Measurements from ENCODE around the gene PHGDH. TPM values are rescaled to one million over a fixed set of nuclear protein-coding genes. Genes with fewer than 3 reads are reported as not detected.

Gene PHGDH
- polyA plus RNA-seq, 2 donors: 24.3 to 68.7 TPM

DNA sequence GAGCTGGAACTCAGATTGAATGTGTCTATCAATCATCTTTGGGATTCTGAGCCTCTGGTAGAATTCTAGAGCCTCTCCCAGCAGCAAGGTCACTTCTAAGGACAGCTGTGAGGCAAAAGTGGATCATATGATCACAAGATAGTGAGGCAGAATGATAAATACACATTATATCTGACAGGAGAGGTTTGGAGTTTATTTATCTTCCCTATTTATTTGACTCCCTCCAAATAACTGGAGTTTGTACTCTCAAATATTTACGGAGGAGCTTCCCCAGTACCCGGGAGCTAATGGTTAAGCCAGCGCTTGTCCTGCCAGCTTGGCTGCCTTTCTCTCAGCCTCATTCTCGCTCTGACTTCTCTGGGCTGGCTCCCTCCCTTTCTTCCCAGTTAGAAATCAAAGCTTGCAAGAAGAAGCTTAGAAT lies 54.6 kb downstream of the PHGDH start:
- Histone ChIP-seq H3K4me3 (ENCODE audit: low read depth in 1 of 2, low read length in 2 of 2) (no peak overlapping the region), H3K27me3 (ENCODE audit: control insufficient read depth in 1 of 2, insufficient read depth in 2 of 2, low read length in 2 of 2) (no peaks in the 10 kb centered on the region), H3K4me1 (ENCODE audit: control insufficient read depth in 2 of 2, insufficient read depth in 2 of 2, low read length in 1 of 2) (peaks cover 0 to 4% of the 10 kb centered on the region in 2 donors), H3K36me3 (ENCODE audit: control insufficient read depth in 2 of 2, insufficient read depth in 2 of 2, low read length in 1 of 2) (no peaks in the 10 kb centered on the region), H3K27ac (ENCODE audit: low read depth in 2 of 2, low read length in 1 of 2) (peak overlapping the region in 1 of 2 donors; percentile 7), H3K9me3 (ENCODE audit: control insufficient read depth in 2 of 2, insufficient read depth in 1 of 2, low read depth in 1 of 2, low read length in 1 of 2) (no peaks in the 10 kb centered on the region)
- WGBS, 2 donors: 27 to 28% methylated on average over 4 of the region's 4 CpGs

DNA sequence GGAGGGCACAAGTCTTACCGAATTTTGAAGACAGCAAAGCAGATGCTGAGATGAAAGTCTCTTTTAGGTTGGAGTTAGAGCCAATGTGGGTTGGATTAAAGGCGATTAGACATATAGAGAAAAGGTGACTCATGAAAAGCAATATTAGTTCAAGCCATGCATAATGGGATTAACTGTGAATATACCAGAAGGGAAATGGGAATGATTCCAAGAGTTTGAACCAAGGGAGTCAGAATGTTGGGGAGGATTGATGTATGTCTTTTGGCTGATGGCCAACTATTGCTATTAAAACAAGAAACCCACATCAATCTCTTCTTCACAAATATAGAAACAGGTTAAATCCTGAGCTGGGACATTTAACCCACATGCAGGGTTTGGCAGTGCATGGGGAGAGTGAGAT lies 55.8 kb downstream of the PHGDH start:
- Histone ChIP-seq H3K36me3 (ENCODE audit: control insufficient read depth in 2 of 2, insufficient read depth in 2 of 2, low read length in 1 of 2) (no peaks in the 10 kb centered on the region), H3K27ac (ENCODE audit: low read depth in 2 of 2, low read length in 1 of 2) (no peak overlapping the region), H3K27me3 (ENCODE audit: control insufficient read depth in 1 of 2, insufficient read depth in 2 of 2, low read length in 2 of 2) (no peaks in the 10 kb centered on the region), H3K4me3 (ENCODE audit: low read depth in 1 of 2, low read length in 2 of 2) (no peak overlapping the region), H3K4me1 (ENCODE audit: control insufficient read depth in 2 of 2, insufficient read depth in 2 of 2, low read length in 1 of 2) (peaks cover 0 to 4% of the 10 kb centered on the region in 2 donors), H3K9me3 (ENCODE audit: control insufficient read depth in 2 of 2, insufficient read depth in 1 of 2, low read depth in 1 of 2, low read length in 1 of 2) (no peaks in the 10 kb centered on the region)
- WGBS, 2 donors: 28 to 41% methylated on average over 2 of the region's 2 CpGs

DNA sequence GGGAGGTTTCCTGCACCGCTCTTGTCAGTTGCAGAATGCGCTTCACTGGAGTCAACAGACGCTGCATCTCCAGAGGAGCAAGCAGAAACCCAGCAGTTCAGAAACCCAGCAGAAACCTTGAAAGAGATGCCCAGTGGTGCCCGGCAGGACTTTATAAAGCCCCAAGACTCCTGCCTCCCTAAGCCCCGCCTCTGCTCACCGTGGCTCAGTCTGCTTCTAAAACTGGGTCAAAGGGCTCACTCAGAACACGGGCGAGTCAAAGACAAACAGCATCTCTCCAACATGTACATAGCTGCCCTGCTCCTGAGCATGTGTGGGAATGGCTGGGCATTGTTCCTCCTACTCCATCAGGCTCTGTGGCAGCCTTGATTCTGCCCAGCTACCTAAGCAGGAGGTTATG lies 57.0 kb downstream of the PHGDH start, which contains the start of gene HMGCS2:
TSS of gene HMGCS2 (minus strand) at position 128 of the 400 bp plus-strand sequence. CDS start at position 67, 61 bp downstream.
- no peaks in the 10 kb centered on the region for H3K9me3 ChIP-seq (ENCODE audit: control insufficient read depth in 2 of 2, insufficient read depth in 1 of 2, low read depth in 1 of 2, low read length in 1 of 2)
- H3K4me3 ChIP-seq (ENCODE audit: low read depth in 1 of 2, low read length in 2 of 2): no peak within 1 kb of the TSS
- H3K27ac ChIP-seq (ENCODE audit: low read depth in 2 of 2, low read length in 1 of 2): peak within 1 kb of the TSS in 1 of 2 donors; percentile 11
- H3K4me1 ChIP-seq (ENCODE audit: control insufficient read depth in 2 of 2, insufficient read depth in 2 of 2, low read length in 1 of 2): peaks cover 0 to 4% of the 10 kb centered on the region in 2 donors
- no peaks in the 10 kb centered on the region for H3K36me3 ChIP-seq (ENCODE audit: control insufficient read depth in 2 of 2, insufficient read depth in 2 of 2, low read length in 1 of 2)
- 49 to 51% methylated on average over 8 of the region's 8 CpGs for WGBS, 2 donors
- H3K27me3 ChIP-seq (ENCODE audit: control insufficient read depth in 1 of 2, insufficient read depth in 2 of 2, low read length in 2 of 2): no peaks in the 10 kb centered on the region

DNA sequence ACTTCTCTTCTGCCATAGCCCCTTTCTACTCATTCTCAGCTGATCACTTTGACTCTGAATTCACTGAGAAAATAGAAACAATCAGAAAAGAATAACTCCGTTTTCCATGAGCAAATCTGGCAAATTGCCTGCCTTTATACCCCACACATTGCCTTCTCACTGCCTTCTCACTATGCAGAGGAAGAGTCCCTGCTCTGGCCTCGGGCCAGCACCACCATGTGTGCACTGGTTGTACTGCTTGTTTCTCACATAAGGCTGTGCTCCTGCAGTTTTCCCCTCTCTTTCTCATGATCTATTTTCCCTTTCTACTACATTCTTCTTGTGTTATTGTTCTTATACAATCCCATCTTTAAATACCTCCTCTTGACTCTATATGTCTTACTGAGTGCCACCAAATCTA lies 59.3 kb downstream of the PHGDH start:
- H3K4me3 ChIP-seq (ENCODE audit: low read depth in 1 of 2, low read length in 2 of 2): no peak overlapping the region

DNA sequence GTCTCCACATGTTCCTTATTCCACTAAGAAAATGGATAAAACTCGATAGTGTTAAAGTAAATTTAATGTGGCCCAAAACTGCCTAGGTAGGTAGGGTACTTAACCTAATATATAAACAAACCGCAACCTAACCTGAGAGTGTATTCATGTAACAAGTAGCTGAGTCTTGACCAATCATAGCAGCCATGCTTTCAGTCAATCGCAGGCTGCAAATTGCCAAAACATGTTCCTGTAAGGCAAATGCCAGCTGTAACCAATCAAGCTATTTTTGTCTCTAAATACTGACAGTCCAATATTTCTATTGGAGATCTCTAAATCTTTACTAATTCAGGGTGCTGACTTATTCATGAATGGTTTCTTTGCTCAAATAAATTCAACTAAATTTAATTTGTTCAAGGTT lies 60.0 kb downstream of the PHGDH start:
- Histone ChIP-seq H3K4me3 (ENCODE audit: low read depth in 1 of 2, low read length in 2 of 2) (no peak overlapping the region), H3K27ac (ENCODE audit: low read depth in 2 of 2, low read length in 1 of 2) (no peak overlapping the region), H3K9me3 (ENCODE audit: control insufficient read depth in 2 of 2, insufficient read depth in 1 of 2, low read depth in 1 of 2, low read length in 1 of 2) (no peaks in the 10 kb centered on the region), H3K27me3 (ENCODE audit: control insufficient read depth in 1 of 2, insufficient read depth in 2 of 2, low read length in 2 of 2) (no peaks in the 10 kb centered on the region), H3K4me1 (ENCODE audit: control insufficient read depth in 2 of 2, insufficient read depth in 2 of 2, low read length in 1 of 2) (peaks cover 0 to 4% of the 10 kb centered on the region in 2 donors), H3K36me3 (ENCODE audit: control insufficient read depth in 2 of 2, insufficient read depth in 2 of 2, low read length in 1 of 2) (no peaks in the 10 kb centered on the region)
- 58 to 72% methylated on average over 3 of the region's 3 CpGs for WGBS, 2 donors

More for the DNA sequence above, 59.3 kb downstream of the PHGDH start:
- 27 to 39% methylated on average over 2 of the region's 2 CpGs for WGBS, 2 donors
- peaks cover 0 to 4% of the 10 kb centered on the region in 2 donors for H3K4me1 ChIP-seq (ENCODE audit: control insufficient read depth in 2 of 2, insufficient read depth in 2 of 2, low read length in 1 of 2)
- H3K27ac ChIP-seq (ENCODE audit: low read depth in 2 of 2, low read length in 1 of 2): no peak overlapping the region
- H3K27me3 ChIP-seq (ENCODE audit: control insufficient read depth in 1 of 2, insufficient read depth in 2 of 2, low read length in 2 of 2): no peaks in the 10 kb centered on the region
- no peaks in the 10 kb centered on the region for H3K36me3 ChIP-seq (ENCODE audit: control insufficient read depth in 2 of 2, insufficient read depth in 2 of 2, low read length in 1 of 2)
- no peaks in the 10 kb centered on the region for H3K9me3 ChIP-seq (ENCODE audit: control insufficient read depth in 2 of 2, insufficient read depth in 1 of 2, low read depth in 1 of 2, low read length in 1 of 2)

DNA sequence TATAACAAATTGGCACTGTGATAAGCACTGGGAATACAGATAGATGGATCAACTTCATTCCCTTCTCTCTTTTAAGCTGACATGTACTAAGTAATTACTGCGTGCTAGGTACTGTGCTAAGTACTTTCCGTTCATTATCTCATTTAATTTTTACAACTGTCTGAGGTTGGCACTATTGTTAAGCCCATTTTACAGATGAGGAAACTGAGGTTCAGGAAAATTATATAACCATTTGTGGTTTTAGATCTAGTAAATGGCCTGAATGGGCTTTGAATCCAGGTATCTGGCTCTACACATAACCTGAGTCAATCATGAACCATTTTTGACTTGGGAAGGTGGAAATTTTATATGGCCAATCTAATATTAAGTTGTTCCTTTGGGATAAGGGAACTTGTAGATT lies 60.6 kb downstream of the PHGDH start:
- Histone ChIP-seq H3K4me3 (ENCODE audit: low read depth in 1 of 2, low read length in 2 of 2) (no peak overlapping the region), H3K9me3 (ENCODE audit: control insufficient read depth in 2 of 2, insufficient read depth in 1 of 2, low read depth in 1 of 2, low read length in 1 of 2) (no peaks in the 10 kb centered on the region), H3K27ac (ENCODE audit: low read depth in 2 of 2, low read length in 1 of 2) (no peak overlapping the region), H3K36me3 (ENCODE audit: control insufficient read depth in 2 of 2, insufficient read depth in 2 of 2, low read length in 1 of 2) (no peaks in the 10 kb centered on the region), H3K27me3 (ENCODE audit: control insufficient read depth in 1 of 2, insufficient read depth in 2 of 2, low read length in 2 of 2) (no peaks in the 10 kb centered on the region), H3K4me1 (ENCODE audit: control insufficient read depth in 2 of 2, insufficient read depth in 2 of 2, low read length in 1 of 2) (no peaks in the 10 kb centered on the region)
- 92 to 93% methylated on average over 2 of the region's 2 CpGs for WGBS, 2 donors

DNA sequence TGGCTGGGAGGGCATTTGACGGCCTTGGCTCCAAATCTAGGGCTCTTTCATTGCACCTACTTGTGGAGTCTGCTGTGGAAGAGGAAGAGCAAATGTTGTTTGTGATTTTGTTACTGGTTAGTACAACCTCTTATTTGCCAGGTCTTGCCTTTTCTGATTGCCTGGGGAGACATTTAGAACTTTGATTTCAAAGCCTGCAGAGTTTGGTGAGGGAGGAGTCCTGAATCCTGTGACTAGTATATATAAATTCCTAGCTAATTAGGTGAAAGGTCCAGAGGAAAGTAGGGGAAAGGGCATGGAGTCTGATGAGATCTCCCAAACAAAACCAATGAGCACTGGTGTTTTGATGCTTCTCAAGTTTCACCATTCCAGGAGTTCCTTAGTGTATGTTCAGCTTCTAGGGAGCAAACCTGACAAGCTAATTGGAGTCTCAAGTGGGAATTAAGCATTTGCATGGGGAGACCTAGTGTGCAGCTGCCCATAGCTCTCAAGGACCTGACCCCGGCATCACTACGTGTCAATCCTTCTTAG lies 62.0 kb downstream of the PHGDH start:
- WGBS, 2 donors: 52 to 60% methylated on average over 3 of the region's 3 CpGs
- Histone ChIP-seq H3K4me3 (ENCODE audit: low read depth in 1 of 2, low read length in 2 of 2) (no peak overlapping the region), H3K9me3 (ENCODE audit: control insufficient read depth in 2 of 2, insufficient read depth in 1 of 2, low read depth in 1 of 2, low read length in 1 of 2) (no peaks in the 10 kb centered on the region), H3K4me1 (ENCODE audit: control insufficient read depth in 2 of 2, insufficient read depth in 2 of 2, low read length in 1 of 2) (no peaks in the 10 kb centered on the region), H3K27me3 (ENCODE audit: control insufficient read depth in 1 of 2, insufficient read depth in 2 of 2, low read length in 2 of 2) (no peaks in the 10 kb centered on the region), H3K27ac (ENCODE audit: low read depth in 2 of 2, low read length in 1 of 2) (no peak overlapping the region), H3K36me3 (ENCODE audit: control insufficient read depth in 2 of 2, insufficient read depth in 2 of 2, low read length in 1 of 2) (no peaks in the 10 kb centered on the region)

DNA sequence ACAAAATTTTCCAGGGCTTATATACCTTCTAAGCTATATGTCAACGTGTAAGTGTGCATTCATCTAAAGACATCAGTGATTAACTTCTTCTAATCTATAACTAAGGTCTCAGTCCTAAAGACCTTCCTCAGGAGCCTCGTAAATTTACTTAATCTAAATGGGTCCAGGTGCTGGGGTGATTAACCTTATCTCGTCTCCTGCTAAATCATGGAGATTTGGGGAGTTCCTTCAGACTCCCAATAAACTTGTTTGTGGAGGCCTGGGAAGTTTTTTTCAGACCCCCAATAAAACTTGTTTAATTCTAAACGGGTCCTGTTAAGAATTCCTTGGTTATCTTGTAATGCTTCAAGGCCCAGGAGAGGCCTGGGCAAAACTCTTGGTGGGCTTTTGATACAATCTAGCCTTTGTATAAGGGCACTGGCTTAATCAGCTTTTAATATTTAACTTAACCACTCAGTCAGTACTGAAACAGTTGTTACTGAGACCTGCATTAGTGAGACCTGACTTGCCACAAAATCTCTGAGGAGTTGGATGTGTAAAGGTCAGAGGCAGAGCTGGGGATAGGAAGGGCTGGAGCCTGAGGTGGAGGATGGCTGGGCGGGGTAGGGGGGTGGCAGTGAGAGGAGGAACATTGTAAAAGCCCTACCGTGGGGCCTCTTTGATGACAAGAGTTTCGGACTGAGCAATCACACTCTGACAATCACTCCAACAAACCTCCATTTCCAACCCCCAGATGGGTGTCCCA lies 63.2 kb downstream of the PHGDH start:
- no peaks in the 10 kb centered on the region for H3K36me3 ChIP-seq (ENCODE audit: control insufficient read depth in 2 of 2, insufficient read depth in 2 of 2, low read length in 1 of 2)
- no peak overlapping the region for H3K27ac ChIP-seq (ENCODE audit: low read depth in 2 of 2, low read length in 1 of 2)
- H3K4me1 ChIP-seq (ENCODE audit: control insufficient read depth in 2 of 2, insufficient read depth in 2 of 2, low read length in 1 of 2): no peaks in the 10 kb centered on the region
- no peak overlapping the region for H3K4me3 ChIP-seq (ENCODE audit: low read depth in 1 of 2, low read length in 2 of 2)
- H3K27me3 ChIP-seq (ENCODE audit: control insufficient read depth in 1 of 2, insufficient read depth in 2 of 2, low read length in 2 of 2): no peaks in the 10 kb centered on the region
- H3K9me3 ChIP-seq (ENCODE audit: control insufficient read depth in 2 of 2, insufficient read depth in 1 of 2, low read depth in 1 of 2, low read length in 1 of 2): no peaks in the 10 kb centered on the region
- WGBS, 2 donors: 73 to 80% methylated on average over 7 of the region's 7 CpGs

DNA sequence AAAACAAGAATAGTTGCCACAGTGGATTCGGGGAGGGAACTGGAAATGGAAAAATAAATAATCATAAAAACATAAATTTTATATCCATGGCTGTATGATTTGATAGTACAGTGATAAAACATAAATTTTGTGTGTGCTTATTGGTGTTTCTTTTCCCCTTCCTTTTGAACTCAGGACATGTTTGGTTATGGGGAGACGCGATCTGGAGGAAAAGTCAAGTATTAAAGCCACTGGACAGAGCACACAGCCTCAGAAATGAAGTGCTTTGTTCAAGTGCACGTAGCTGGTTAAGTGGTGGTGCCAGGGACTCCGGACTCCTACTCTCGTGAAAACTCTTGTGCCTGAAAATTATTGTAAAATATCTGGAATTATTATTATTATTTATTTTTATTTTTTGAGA lies 66.6 kb downstream of the PHGDH start:
- H3K9me3 ChIP-seq (ENCODE audit: control insufficient read depth in 2 of 2, insufficient read depth in 1 of 2, low read depth in 1 of 2, low read length in 1 of 2): no peaks in the 10 kb centered on the region
- H3K27ac ChIP-seq (ENCODE audit: low read depth in 2 of 2, low read length in 1 of 2): no peak overlapping the region
- no peaks in the 10 kb centered on the region for H3K36me3 ChIP-seq (ENCODE audit: control insufficient read depth in 2 of 2, insufficient read depth in 2 of 2, low read length in 1 of 2)
- no peaks in the 10 kb centered on the region for H3K27me3 ChIP-seq (ENCODE audit: control insufficient read depth in 1 of 2, insufficient read depth in 2 of 2, low read length in 2 of 2)
- 91 to 93% methylated on average over 6 of the region's 6 CpGs for WGBS, 2 donors
- H3K4me3 ChIP-seq (ENCODE audit: low read depth in 1 of 2, low read length in 2 of 2): no peak overlapping the region
- H3K4me1 ChIP-seq (ENCODE audit: control insufficient read depth in 2 of 2, insufficient read depth in 2 of 2, low read length in 1 of 2): peaks cover 0 to 3% of the 10 kb centered on the region in 2 donors

All from esophagus (tissue), 2 donors.